HG03196 (cell line): ENCODE measurements around the gene ATP8A1.

Experiments used
- ATAC-seq: cut with Tn5 transposase; IDR thresholded peaks from one replicate; pipeline ENCODE4 v1.9.1; 2021; ENCODE audit not compliant: unreplicated experiment

The ATP8A1 gene

GRCh38 chr4:42574870-42575430 is 82.0 kb downstream of the ATP8A1 start:
- no peak for ATAC-seq

DNA sequence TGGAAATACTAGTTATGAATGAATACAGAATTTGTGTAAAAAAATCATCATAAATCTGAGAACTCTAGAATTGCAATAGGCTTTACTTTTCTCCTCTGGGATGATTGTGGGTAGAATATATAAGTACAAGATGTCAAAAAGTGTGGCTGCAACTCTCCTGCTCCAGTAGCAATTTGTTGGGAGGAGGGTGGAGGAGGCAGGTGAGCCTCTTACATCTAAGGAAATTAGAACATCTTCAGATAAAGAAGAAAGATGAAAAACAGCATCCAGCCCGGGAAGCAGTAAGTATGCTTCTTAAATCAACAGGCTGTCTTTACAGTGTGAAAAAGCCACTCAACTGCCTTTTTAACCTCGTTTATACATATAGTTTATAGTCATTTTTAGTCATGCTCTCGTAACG is 83.7 kb downstream of the ATP8A1 start:
- ATAC-seq = no peak

DNA sequence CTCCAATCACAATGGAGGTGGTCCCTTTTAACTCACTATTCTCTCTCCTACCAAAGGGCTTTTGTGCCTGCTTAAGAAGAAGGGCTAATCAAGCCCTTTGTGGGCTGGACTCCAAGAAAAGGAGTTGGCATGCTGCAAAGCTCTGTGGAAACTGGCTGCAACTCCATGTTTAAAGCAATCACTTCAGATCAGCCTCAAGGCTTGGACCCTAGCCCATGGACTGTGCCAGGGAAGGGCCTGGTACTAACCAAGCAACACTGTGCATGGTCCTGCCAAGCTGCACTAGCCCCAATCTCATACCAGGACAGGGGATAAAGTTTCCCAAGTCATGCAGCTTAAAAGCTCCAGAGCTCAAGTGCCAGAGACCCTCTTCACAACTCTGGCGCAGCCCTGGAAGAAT is 86.7 kb downstream of the ATP8A1 start:
- ATAC-seq = no peak

- peak; percentile 79 for ATAC-seq
Observed at GRCh38 chr4:42568610-42569207, 88.2 kb downstream of the ATP8A1 start.

- ATAC-seq = no peak
Observed at GRCh38 chr4:42566835-42567234, 90.1 kb downstream of the ATP8A1 start.

DNA sequence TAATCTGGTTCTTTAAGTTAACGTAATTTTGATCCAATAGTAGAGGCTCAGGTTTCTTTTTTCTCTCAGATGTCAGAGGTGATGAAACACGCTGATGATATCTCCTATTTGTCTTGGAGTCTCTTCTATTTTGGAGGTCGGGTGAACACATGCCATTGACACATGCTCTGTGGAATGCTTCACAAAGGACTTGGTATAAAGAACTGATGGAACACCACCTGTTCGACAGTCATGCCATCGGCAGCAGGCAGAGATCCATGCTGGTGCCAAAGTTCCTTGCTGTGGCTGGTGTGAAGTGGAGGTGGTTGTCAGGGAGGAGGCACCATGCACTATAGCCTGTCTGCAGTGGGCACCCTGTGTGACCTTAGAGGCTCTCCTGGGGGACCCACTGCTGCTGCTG is 94.9 kb downstream of the ATP8A1 start:
- ATAC-seq = no peak

GRCh38 chr4:42561031-42561430 is 95.9 kb downstream of the ATP8A1 start:
- no peak for ATAC-seq

- no peak for ATAC-seq
Observed at GRCh38 chr4:42560467-42560861, 96.4 kb downstream of the ATP8A1 start.

DNA sequence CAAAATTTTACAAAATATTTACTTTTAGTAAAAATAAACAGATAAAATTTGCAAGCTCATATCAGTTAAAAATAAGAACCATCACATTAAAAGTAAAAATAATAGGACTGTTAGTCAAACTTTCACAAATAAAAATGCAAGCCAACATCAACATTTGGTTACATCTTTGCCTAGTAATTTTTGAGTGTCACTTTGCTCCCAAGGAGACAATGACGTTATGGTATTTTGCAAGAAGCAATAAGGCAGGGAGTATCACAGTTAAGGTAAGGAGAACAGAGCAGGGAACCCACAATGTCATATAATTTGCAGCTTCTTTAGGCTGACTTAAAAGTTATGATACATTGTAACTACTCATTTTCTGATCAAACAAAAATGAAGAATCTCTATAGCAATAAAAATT is 98.7 kb downstream of the ATP8A1 start:
- no peak for ATAC-seq

GRCh38 chr4:42555828-42556227 is 101.1 kb downstream of the ATP8A1 start:
- ATAC-seq = no peak

DNA sequence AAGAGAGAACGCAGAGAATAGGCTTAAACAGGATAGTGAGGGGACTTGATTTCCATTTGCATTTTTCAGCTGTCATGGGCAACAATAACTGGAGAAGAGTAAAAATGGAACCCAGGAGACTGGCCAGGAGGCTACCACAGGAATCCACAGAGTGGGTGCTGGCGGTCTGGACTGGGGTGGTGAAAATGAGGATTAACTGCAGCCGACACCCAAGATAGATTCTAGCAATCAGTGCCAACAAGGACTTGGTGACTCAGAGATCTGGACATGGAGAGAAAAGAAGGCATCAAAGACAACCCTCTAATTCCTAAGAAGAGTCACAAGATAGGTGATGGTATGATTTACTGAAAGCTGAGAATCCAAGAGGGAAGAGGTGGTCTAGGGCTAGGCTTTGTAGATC is 102.8 kb downstream of the ATP8A1 start:
- no peak for ATAC-seq

GRCh38 chr4:42549896-42550295 is 107.0 kb downstream of the ATP8A1 start:
- ATAC-seq = no peak

DNA sequence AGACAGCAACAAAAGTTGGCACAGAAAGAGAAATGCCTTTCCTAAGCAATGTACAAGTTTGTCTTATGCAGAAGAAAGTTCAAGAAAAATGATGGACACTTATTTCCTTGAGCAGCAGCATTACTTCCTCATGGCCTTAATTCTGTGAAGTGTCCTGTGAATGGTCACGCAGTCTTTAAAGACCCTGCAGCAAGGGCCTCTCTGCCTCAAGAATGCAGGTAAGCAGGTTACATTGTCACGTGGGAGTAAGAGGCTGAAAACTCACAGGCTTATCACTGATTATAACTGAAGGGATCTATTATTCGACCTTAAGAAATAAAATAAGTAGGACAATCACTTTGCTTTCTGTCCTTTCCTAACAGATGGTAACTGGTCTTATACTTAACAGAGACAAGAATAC is 109.1 kb downstream of the ATP8A1 start:
- no peak for ATAC-seq

GRCh38 chr4:42543762-42544161 is 113.1 kb downstream of the ATP8A1 start:
- no peak for ATAC-seq

DNA sequence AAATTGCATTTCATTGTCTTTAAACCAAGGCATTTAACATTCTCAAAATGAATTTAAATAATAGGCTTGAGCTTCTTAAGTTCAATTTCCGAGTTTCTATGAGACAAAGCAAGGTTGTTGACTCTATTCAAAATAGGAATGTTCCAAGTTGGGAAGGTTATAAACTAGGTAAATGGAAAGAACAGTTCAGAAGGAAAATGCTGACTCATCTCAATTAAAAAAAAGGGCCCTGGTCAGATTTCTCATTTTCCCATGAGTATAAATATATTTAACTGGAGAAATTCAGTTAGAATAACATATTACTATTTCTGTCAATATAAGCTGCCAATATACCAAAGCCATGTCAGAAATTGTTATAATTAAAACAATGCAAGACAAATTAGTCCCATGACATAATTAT is 113.8 kb downstream of the ATP8A1 start:
- no peak for ATAC-seq

DNA sequence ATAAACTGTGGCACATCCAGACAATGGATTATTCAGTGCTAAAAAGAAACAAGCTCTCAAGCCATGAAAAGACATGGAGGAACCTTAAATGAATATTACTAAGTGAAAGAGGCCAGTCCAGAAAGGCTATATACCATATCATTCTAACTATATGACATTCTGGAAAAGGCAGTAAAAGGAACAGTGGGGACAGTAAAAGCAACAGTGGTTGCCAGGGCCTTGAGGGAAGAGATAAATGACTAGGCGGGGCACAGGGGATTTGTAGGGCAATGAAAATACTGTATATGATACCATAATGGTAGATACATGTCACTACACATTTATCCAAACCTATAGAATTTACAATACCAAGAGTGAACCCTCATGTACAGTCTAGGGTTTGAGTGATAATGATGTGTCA is 115.3 kb downstream of the ATP8A1 start:
- ATAC-seq = no peak

DNA sequence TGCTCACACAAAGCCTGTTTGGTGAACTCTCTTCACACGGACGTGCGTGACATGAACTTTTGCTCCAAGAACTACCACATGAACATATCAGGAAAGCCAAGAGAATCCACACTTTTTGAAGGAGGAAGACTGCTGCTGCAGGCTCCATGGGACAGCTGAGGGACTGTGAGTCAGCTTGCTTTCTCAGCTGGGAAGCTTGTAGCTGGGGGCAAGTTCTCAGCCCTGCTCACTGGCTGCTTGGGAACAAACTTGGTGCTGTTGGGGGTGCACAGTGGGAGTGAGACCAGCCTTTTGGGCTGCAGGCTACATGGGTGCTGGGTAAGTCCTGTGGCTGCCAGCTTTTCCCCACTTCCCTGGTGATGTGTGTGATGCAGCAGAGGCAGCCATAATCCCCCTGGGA is 123.9 kb downstream of the ATP8A1 start:
- no peak for ATAC-seq

GRCh38 chr4:42531341-42532030 is 125.4 kb downstream of the ATP8A1 start:
- no peak for ATAC-seq

GRCh38 chr4:42523066-42523718 is 133.7 kb downstream of the ATP8A1 start:
- no peak for ATAC-seq

- ATAC-seq = no peak
Observed at GRCh38 chr4:42519803-42520417, 137.0 kb downstream of the ATP8A1 start.

- ATAC-seq = no peak
Observed at GRCh38 chr4:42515156-42515884, 141.6 kb downstream of the ATP8A1 start.
